ENCODE measurements around the gene CALM3.

DNA sequence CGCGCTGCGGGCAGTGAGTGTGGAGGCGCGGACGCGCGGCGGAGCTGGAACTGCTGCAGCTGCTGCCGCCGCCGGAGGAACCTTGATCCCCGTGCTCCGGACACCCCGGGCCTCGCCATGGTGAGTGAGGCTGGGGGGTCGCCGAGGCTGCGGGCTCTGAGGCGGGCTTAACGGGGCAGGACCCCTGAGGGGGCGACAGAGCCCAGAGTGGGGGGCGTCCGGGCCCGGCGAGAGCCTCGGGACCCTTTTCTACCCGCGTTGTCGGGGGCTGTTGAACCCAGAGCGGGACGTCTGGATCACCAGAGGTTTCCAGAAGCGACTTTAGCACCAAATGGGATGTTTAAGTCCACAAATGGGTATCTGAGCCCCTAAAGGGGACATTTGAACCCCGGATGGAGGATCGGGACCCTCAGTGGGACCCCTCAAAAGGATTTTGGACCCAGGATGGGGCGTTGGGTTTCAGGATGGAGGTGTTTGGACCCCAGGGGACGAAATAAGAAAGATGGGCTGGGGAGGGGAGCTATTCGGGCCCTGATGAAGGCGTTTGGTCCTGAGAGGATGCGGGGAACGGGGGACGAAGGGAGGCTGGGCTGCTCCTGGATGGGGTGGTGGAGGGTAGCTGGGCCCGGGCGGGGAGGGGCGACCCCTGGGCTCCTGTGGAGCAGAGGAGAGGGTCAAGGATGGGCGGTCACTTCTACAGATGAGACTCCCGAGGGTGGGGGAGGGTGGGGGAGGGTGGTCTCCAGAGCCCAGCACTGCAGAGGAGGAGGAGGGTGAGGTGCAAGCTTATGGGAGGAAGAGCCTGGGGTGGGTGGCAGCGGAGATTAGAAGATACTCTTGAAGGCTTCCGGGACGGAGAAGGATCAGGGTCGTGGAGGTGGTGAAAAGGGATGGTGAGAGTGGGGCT lies at the start of gene CALM3:
- TF ChIP-seq, protein P1, sequence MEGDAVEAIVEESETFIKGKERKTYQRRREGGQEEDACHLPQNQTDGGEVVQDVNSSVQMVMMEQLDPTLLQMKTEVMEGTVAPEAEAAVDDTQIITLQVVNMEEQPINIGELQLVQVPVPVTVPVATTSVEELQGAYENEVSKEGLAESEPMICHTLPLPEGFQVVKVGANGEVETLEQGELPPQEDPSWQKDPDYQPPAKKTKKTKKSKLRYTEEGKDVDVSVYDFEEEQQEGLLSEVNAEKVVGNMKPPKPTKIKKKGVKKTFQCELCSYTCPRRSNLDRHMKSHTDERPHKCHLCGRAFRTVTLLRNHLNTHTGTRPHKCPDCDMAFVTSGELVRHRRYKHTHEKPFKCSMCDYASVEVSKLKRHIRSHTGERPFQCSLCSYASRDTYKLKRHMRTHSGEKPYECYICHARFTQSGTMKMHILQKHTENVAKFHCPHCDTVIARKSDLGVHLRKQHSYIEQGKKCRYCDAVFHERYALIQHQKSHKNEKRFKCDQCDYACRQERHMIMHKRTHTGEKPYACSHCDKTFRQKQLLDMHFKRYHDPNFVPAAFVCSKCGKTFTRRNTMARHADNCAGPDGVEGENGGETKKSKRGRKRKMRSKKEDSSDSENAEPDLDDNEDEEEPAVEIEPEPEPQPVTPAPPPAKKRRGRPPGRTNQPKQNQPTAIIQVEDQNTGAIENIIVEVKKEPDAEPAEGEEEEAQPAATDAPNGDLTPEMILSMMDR (IDR thresholded peaks at IDR 0.05) = no peak
- TF ChIP-seq POLR2A (IDR thresholded peaks at IDR 0.05) = peak; percentile 90
